Amygdala (tissue), 56 donors: Measurements from ENCODE around the gene MXD4.

Experiments used
- DNase-seq, 56 donors: peaks; one replicate each; lab custom pipeline; 2025; lab: John Stamatoyannopoulos, UW

MXD4 gene

GRCh38 chr4:2253160-2254084 is 8.5 kb downstream of the MXD4 start:
- DNase-seq = no peak

- DNase-seq = no peak
These were observed 9.3 kb downstream of the MXD4 start for GRCh38 chr4:2252530-2253091.

- DNase-seq = no peak
These were observed 9.9 kb downstream of the MXD4 start for GRCh38 chr4:2251795-2252529.

DNA sequence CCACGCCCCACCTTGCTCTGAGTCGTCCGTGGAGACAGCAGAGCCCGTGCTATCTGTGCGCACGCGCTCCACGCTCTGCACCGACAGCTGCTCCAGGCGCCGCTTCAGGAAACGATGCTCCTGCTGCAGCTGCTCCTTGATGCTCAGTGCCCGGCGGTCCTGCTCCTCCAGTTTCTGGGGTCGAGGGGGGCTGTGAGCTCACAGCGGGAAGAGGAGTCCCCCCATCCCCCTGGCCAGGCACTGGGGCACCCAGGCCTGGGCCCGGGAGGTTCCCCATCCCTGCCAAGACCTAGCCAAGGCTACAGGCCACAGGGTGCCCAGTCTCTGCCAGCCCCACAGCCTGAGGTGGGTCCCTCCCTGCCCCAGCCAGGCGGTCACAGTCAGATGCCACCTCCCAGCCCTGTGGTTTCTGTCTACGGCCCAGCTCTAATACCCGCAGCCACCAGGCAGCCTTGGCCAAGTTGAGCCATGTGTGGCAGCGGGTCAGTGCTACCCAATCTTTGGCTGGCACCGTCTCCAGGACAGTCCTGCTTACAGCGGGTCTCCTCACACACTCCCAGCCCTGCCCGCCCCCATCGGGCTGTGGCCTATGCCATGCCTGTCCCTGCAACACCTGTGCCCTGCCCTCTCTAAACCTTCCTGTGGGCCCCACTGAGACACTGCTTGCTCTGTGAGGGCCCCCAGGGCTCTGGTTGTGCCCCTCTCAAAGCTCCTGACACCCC is 10.7 kb downstream of the MXD4 start:
- no peak for DNase-seq

GRCh38 chr4:2250357-2251072 is 11.4 kb downstream of the MXD4 start:
- no peak for DNase-seq

DNA sequence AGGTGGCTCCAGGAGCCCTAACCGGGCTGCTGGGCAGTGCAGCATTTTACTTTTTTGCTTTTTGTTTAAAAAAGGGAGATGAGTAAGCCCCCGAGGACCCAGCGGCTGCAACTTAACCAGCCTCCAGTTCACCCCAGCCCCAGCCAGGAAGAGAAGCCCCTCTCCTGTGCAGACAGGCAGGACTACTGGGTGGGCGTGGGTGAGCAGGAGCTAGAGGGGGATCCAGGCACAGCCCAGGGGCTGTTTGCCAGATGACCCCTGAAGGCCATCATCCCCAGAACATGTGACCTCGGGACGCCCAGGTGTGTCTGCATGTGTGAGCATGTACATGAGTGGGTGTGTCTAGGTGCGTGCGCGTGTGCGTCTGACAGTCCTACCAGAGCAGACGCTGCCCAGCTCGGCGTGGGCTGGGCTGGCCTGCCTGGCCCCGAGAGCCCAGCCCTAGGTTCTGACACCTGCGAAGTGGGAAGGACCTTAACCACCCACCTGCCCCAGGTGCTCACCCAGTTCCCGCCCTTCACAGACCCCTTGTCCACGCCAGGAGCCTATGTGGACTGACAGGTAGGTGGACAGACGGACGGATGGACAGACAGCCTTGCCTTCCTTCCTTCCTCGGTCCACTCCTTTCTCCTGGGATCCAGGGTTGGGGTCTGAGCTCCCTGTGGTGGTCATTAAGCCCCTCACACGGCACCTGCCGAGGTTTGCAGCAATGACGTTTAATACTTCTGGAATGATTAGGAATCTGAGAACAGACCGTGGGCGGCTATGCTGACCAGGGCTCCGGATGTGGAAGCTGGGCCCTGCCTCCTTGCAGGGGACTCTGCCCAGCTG is 12.2 kb downstream of the MXD4 start:
- no peak for DNase-seq

DNA sequence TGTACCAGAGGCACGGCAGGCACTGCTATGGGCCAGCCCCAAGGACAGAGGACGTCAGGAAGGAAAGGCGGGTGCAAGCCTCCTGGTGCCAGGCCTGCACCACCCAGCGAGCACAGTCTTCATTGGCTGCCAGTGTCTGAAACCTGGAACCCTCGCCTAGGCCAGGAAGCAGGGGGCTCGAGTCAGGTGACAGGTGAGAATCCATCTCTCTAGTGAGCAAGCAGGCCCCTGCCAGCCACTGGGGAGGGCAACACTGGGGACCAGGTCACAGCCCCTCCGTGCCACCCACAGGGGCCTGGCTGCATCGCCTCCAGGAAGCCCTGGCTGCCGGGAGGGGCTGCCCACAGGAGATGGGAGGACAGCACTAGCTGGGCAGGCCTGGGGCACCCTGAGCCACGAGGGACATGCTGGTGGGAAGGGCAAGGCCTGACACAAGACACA is 13.1 kb downstream of the MXD4 start:
- DNase-seq = no peak

GRCh38 chr4:2248044-2248780 is 13.7 kb downstream of the MXD4 start:
- no peak for DNase-seq

GRCh38 chr4:2247128-2248043 is 14.5 kb downstream of the MXD4 start:
- DNase-seq = no peak

DNA sequence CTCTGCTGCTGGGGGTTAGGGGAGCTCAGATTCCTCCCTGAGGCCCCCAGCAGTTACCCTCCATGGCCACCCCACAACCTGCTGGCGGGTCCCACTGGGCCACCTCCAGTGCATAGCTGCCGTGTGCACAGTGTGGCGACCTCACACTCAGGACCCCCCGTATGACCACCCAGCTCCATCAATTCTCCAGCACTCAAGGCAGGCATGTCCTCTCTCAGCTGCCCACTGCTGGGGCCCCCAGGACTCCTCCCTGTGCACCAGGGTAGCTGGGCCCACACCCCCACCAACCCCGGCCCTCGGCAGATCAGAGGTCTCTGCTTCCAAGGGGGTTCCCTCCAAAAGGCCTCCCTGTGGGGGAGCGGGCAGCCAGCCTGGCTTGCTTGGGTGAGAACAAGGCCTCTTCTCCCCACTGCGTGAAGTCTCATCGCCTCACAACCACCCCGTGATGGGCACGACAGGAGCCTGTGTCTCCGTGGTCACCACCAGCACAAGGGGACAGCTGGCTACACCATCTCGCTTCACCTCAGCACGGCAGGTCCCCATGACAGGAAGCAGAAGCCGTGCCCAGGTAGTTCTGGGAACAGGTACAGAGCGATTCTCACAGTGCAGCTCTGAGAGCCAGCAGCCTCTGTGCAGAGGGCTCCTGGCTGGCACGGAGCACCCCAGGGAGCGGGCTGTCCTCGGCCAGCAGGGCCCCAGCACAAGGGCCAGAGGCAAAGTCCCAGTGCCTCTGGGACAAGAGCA is 15.4 kb downstream of the MXD4 start:
- DNase-seq = no peak

GRCh38 chr4:2245787-2246275 is 16.1 kb downstream of the MXD4 start:
- no peak for DNase-seq

- no peak for DNase-seq
These were observed 16.7 kb downstream of the MXD4 start for GRCh38 chr4:2245057-2245786.

GRCh38 chr4:2243681-2244380 is 18.1 kb downstream of the MXD4 start:
- peak in 8 of 56 donors; percentile 27 to 65 (median 40) for DNase-seq

DNA sequence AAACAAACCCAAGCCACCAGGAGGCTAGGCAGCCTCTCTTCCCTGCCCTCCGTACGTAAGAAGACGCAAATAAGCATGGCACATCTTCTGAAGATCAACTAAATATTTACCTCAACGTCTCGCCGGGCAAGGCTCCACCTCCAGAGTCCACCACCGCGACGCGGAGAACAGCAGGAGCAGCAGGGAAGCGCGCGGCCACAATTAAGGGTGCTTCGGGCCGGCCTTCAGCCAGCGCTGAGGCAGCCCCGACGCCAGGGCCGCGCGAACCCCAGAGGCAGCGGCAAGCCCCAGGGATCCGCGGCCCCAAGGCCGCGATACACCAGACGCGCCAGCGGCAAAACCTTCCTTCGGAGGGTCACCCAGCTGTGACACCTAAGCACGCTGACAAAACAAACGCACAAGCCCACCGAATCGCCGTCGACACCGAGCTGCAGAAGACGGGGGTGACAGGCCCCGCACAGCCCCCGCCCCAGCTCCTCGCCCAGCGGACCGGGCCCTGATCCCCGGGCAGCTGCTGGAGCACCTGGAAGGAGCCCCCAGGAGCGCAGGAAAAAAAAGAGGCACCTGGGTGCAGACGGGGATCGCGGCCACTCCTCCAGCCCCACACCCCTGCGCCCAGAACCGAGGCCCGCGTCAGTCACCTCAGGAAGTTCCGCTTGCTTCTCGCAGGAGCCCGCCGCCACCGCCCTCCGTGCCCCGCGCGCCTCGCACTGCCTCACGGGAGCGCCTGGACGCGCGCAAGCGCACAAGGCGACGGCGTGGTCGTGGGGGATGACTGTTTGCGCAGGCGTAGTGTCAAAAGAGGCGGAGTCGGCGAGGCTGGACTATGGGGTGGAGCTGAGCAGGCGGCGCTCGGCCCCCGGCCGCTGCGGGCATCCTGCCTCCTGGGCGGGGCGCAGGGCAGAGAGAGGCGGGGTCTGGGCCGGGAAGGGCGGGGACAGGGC is 20.2 kb downstream of the MXD4 start, which contains the start of the genes HAUS3 and POLN:
HAUS3 (minus strand) TSS at position 712 of the 944 bp plus-strand sequence. CDS start 1,175 bp downstream, outside the sequence.
POLN (minus strand) TSS at position 712 of the 944 bp plus-strand sequence. CDS start 12,890 bp downstream, outside the sequence.
- DNase-seq = peak; percentile 82 to 99 (median 96)
